ENCODE measurements around the gene REPIN1. TPM values are rescaled to one million over a fixed set of nuclear protein-coding genes. Genes with fewer than 3 reads are reported as not detected.

REPIN1 gene
- total RNA-seq, 1 experiment from 2014 or later = 106 TPM

DNA sequence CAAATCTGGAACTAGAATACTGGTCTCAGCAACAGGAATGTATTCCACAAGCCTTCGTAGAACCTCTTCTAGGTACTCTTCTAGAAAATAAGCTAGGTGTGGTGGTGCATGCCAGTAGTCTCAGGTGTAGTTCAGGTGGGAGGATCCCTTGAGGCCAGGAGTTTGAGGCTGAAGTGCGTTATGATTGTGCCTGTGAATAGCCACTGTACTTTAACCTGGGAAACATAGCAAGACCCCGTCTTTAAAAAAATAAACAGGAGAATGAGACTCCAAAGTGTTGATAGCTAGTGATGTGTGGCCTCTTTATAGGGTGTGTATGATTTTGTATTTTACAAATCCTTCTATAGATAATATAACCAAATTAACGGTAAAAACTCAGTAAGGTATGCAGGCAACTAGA, 9.0 kb downstream of the REPIN1 start:
- Histone ChIP-seq H2BK20ac (ENCODE audit: low read depth, low read length, poor library complexity, severe bottlenecking) (no peak overlapping the region), H3K27ac (ENCODE audit: insufficient read length, low read depth, low read length) (no peak overlapping the region), H3T11ph (ENCODE audit: low read length) (no peak overlapping the region), H4K20me1 (ENCODE audit: control insufficient read depth, insufficient read depth, insufficient read length) (no peaks in the 10 kb centered on the region), H4K91ac (ENCODE audit: insufficient read length, low read depth, low read length) (no peak overlapping the region), H3K79me1 (ENCODE audit: insufficient read depth, low read depth, low read length, poor library complexity, severe bottlenecking) (no peaks in the 10 kb centered on the region), H3K14ac (ENCODE audit: insufficient read depth, low read length) (no peak overlapping the region), H3K4me2 (ENCODE audit: insufficient read depth, insufficient read length, low read length) (no peak overlapping the region), H3K9ac (ENCODE audit: extremely low read depth, insufficient read length, low read length) (no peak overlapping the region), H2BK12ac (ENCODE audit: insufficient read length, low read depth, low read length) (no peak overlapping the region), H3K4me1 (ENCODE audit: insufficient read depth, low read length) (peaks cover 14% of the 10 kb centered on the region), H2AFZ (ENCODE audit: low read length) (no peak overlapping the region), H4K8ac (replicated peaks; ENCODE audit: insufficient read length, low read depth, low read length) (no peak overlapping the region), H3K79me2 (ENCODE audit: insufficient read depth, low read length) (peaks cover 7% of the 10 kb centered on the region; the same call in 1 of the 2 replicates), H3K23ac (ENCODE audit: insufficient read length, low read depth, low read length) (no peak overlapping the region), H2AK5ac (ENCODE audit: insufficient read length, low read length) (no peak overlapping the region), H2BK15ac (ENCODE audit: low read depth, low read length) (no peak overlapping the region), H3K27me3 (ENCODE audit: insufficient read depth, low read length) (no peaks in the 10 kb centered on the region), H3K56ac (ENCODE audit: insufficient read length, low read depth, low read length) (no peak overlapping the region), H3K18ac (ENCODE audit: insufficient read length, low read depth, low read length) (no peak overlapping the region), H3K4ac (ENCODE audit: low read depth, low read length) (no peak overlapping the region), H2BK120ac (ENCODE audit: low read depth, low read length, poor library complexity, severe bottlenecking) (no peak overlapping the region), H2BK5ac (ENCODE audit: insufficient read length, low read length) (no peak overlapping the region), H3K9me3 (ENCODE audit: control insufficient read depth, low read depth, low read length) (no peaks in the 10 kb centered on the region), H4K5ac (ENCODE audit: insufficient read length, low read depth, low read length) (no peak overlapping the region), H3K23me2 (ENCODE audit: insufficient read length, low read depth, low read length, poor library complexity, severe bottlenecking) (peaks cover 11% of the 10 kb centered on the region)
- Mint-ChIP-seq H3K27ac (peak overlapping the region in 2 of 3 experiments; percentile 93 to 95; a peak in 4 of 7 replicates), H3K36me3 (ENCODE audit: insufficient read depth in 1 of 3, low read depth in 3 of 3) (peaks cover 23 to 29% (median 26%) of the 10 kb centered on the region in 3 experiments; a peak in 6 of 7 replicates), H3K27me3 (ENCODE audit: low read depth) (no peaks in the 10 kb centered on the region), H3K9me3 (no peaks in the 10 kb centered on the region), H3K4me3 (peak overlapping the region in 1 of 2 experiments; percentile 78; a peak in 1 of 5 replicates), H3K4me1 (peaks cover 70 to 78% of the 10 kb centered on the region in 2 experiments)
- no peak for DNase-seq
- no CpG with 5 or more reads among the region's 4 CpGs for WGBS (ENCODE audit: extremely low coverage, insufficient read length, low lambda C conversion rate)
- TF ChIP-seq, protein P1, sequence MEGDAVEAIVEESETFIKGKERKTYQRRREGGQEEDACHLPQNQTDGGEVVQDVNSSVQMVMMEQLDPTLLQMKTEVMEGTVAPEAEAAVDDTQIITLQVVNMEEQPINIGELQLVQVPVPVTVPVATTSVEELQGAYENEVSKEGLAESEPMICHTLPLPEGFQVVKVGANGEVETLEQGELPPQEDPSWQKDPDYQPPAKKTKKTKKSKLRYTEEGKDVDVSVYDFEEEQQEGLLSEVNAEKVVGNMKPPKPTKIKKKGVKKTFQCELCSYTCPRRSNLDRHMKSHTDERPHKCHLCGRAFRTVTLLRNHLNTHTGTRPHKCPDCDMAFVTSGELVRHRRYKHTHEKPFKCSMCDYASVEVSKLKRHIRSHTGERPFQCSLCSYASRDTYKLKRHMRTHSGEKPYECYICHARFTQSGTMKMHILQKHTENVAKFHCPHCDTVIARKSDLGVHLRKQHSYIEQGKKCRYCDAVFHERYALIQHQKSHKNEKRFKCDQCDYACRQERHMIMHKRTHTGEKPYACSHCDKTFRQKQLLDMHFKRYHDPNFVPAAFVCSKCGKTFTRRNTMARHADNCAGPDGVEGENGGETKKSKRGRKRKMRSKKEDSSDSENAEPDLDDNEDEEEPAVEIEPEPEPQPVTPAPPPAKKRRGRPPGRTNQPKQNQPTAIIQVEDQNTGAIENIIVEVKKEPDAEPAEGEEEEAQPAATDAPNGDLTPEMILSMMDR (conservative IDR thresholded peaks at IDR 0.05) = no peak

Measured in H9 (cell line).